Heart left ventricle (tissue), 16 donors: Measurements from ENCODE around the gene MAST1. TPM values are rescaled to one million over a fixed set of nuclear protein-coding genes. Genes with fewer than 3 reads are reported as not detected.
A peak's percentile ranks its signal among the peaks of the same experiment; 100 is the strongest.

Experiments
- ATAC-seq, 4 donors: fragments of 200-7000 bp; cut with Tn5 transposase; one replicate each; pipeline ENCODE4 v1.9.1; 2020 to 2022; ENCODE audit warnings: moderate library complexity in 4 of 4, mild to moderate bottlenecking in 3 of 4, moderate number of reproducible peaks in 1 of 4
- DNase-seq, 5 donors: peaks; one replicate each; pipeline ENCODE4 v3.0.0-alpha.2; 2020
- H3K27ac ChIP-seq, 12 donors: fragments of 200-600 bp; sonication (generic) in 4 of 12; one replicate each; pipeline versions ENCODE4 v1.5.0 to v1.8.0; 2016 to 2022; ENCODE audit warnings: mild to moderate bottlenecking in 2 of 12
- H3K27me3 ChIP-seq, 9 donors: fragments of 200-600 bp; sonication (generic) in 2 of 9; one replicate each; pipeline versions ENCODE4 v1.5.1 to v1.8.0; 2016 to 2022; ENCODE audit warnings: mild to moderate bottlenecking in 3 of 9
- H3K36me3 ChIP-seq, 9 donors: fragments of 200-600 bp; sonication (generic) in 2 of 9; one replicate each; pipeline versions ENCODE4 v1.5.0 to v1.8.0; 2018 to 2022; ENCODE audit warnings: mild to moderate bottlenecking in 2 of 9
- H3K4me1 ChIP-seq, 12 donors: fragments of 200-600 bp; sonication (generic) in 4 of 12; one replicate each; pipeline versions ENCODE4 v1.5.0 to v1.8.0; 2016 to 2022; ENCODE audit warnings: mild to moderate bottlenecking in 3 of 12
- H3K4me3 ChIP-seq, 12 donors: fragments of 200-600 bp; sonication (generic) in 4 of 12; one replicate each; pipeline versions ENCODE4 v1.5.0 to v1.8.0; 2017 to 2022; ENCODE audit warnings: mild to moderate bottlenecking in 9 of 12, moderate library complexity in 4 of 12
- H3K9me3 ChIP-seq, 12 donors: fragments of 200-600 bp; sonication (generic) in 4 of 12; one replicate each; pipeline versions ENCODE4 v1.5.0 to v1.8.0; 2016 to 2022; ENCODE audit warnings: mild to moderate bottlenecking in 1 of 12
- CTCF ChIP-seq, 12 donors: fragments of 200-600 bp; sonication (generic) in 4 of 12; IDR thresholded peaks; one replicate each; pipeline versions ENCODE4 v1.5.0 to v1.8.0; 2018 to 2022; ENCODE audit warnings: antibody characterized with exemption in 12 of 12, mild to moderate bottlenecking in 5 of 12
- POLR2A ChIP-seq, 2 donors: fragments of 450-650 bp; IDR thresholded peaks; one replicate each; pipeline ENCODE4 v1.6.1; 2017; ENCODE audit warnings: antibody characterized with exemption in 2 of 2, mild to moderate bottlenecking in 2 of 2, moderate library complexity in 2 of 2
- WGBS, 4 donors: extraction: QIAGEN DNeasy Blood & Tissue Kit in 2 of 4; methylation state at CpG; one replicate each; pipeline versions ENCODE4 v1.1.5 to v1.1.7; 2013 to 2018; 5-methylcytosine and 5-hydroxymethylcytosine counted together
- intact Hi-C, 10 donors: fragments of 100-400 bp; cut with DNase I; formaldehyde crosslinking; loops; one replicate each; pipeline versions ENCODE4 v1.11.1 to v1.14.2; 2022
- polyA plus RNA-seq, 2 donors: library from polyadenylated mRNA; stranded (reverse); fragments of 200-250 nt; gene quantifications; one replicate each; pipeline ENCODE4 v1.2.3, GENCODE V29; 2013
- total RNA-seq, 9 donors: library from RNA; depleted of rRNA in 2 of 9; stranded (reverse); fragments of >200 nt in 2 of 9; fragmentation: NEBNext Ultra II Directional in 3 of 9; extraction: Animal tissue kit (Norgen Biotek cat#: 25700) in 3 of 9; gene quantifications; one replicate each; pipeline versions ENCODE4 v1.1.0 to v1.2.4, GENCODE V29; 2016 to 2023
- donor health status: ischemic (EF 13 %, LVEDD 7.1; RV severe dilation, severe dysfunction).
- donor health status: healthy with polysubstance abuse.
- donor health status: DM: no; HTN: yes; CAD: no.
- donor health status: DM: no; HTN: no; CAD: no.
- donor health status: ischemic (EF 25% LVEDD 6.9; RV normal size, moderate dysfunction).
- donor health status: ischemic (EF 25% LVEDD 5.7; RV mildly dilated, moderate dysfunction).
- donor health status: healthy.
- donor health status: DM: yes; HTN: yes; CAD: no.
- donor health status: ischemic (EF 35%, LVEDD 5.7; RV mildly dilated, moderate dysfunction).
- donor health status: nonischemic (EF 11% LVEDD 7.7; RV severe dilation, severe dysfunction).
- donor health status: DM: yes; HTN: yes; CAD: no.
- donor health status: PGD.
- donor health status: ischemic (EF 29% LVEDD 5.4; RV normal size, mild dysfunction).
- donor health status: nonischemic (EF 23%, LVEDD 6.1; RV moderate dilation, normal function).

Gene MAST1
- total and polyA plus RNA-seq, 11 donors: 0.15 to 1.7 (median 0.31) TPM; not detected in 3

- no peak for TF ChIP-seq POLR2A (IDR thresholded peaks at IDR 0.05)
- TF ChIP-seq CTCF (IDR thresholded peaks at IDR 0.05): no peak
- Histone ChIP-seq H3K4me1 (peaks cover 0 to 22% (median 7%) of the 10 kb centered on the region in 12 donors), H3K27ac (no peak overlapping the region), H3K36me3 (peaks cover 0 to 17% (median 3%) of the 10 kb centered on the region in 9 donors), H3K9me3 (no peaks in the 10 kb centered on the region), H3K27me3 (peaks cover 0 to 20% (median 6%) of the 10 kb centered on the region in 9 donors), H3K4me3 (no peak overlapping the region)
- intact Hi-C loops: no loop called here
- ATAC-seq (no peak), DNase-seq (no peak)
- WGBS, 4 donors: 64 to 79% (median 75%) methylated on average over 3 of the region's 3 CpGs
These were observed 33.4 kb downstream of the MAST1 start for GRCh38 chr19:12871681-12872080.

GRCh38 chr19:12872255-12872654 lies 33.9 kb downstream of the MAST1 start:
- ATAC-seq (no peak), DNase-seq (no peak)
- no peak for TF ChIP-seq CTCF (IDR thresholded peaks at IDR 0.05)
- TF ChIP-seq POLR2A (IDR thresholded peaks at IDR 0.05): no peak
- intact Hi-C loops: no loop called here
- Histone ChIP-seq H3K4me1 (peaks cover 0 to 20% (median 6%) of the 10 kb centered on the region in 12 donors), H3K9me3 (no peaks in the 10 kb centered on the region), H3K4me3 (no peak overlapping the region), H3K27ac (no peak overlapping the region), H3K27me3 (peaks cover 0 to 18% (median 6%) of the 10 kb centered on the region in 9 donors), H3K36me3 (peaks cover 0 to 23% (median 8%) of the 10 kb centered on the region in 9 donors)
- 85 to 93% (median 89%) methylated on average over 5 of the region's 5 CpGs for WGBS, 4 donors

GRCh38 chr19:12872941-12873890 lies 34.9 kb downstream of the MAST1 start:
- peak; percentile 46 to 80 (median 74) for ATAC-seq
- intact Hi-C loops: no loop called here
- H3K4me3 ChIP-seq: peak overlapping the region in 9 of 12 donors; percentile 22 to 44 (median 32)

More at GRCh38 chr19:12872941-12873890, 34.9 kb downstream of the MAST1 start:
- WGBS, 4 donors: 28 to 49% (median 33%) methylated on average over 69 to 70 of the region's 70 CpGs
- H3K36me3 ChIP-seq: peaks cover 0 to 33% (median 16%) of the 10 kb centered on the region in 9 donors
- H3K27ac ChIP-seq: no peak overlapping the region
- peak in 3 of 5 donors; percentile 46 to 67 (median 67) for DNase-seq
- no peak for TF ChIP-seq CTCF (IDR thresholded peaks at IDR 0.05)
- TF ChIP-seq POLR2A (IDR thresholded peaks at IDR 0.05): no peak
- H3K27me3 ChIP-seq: peaks cover 0 to 9% (median 0%) of the 10 kb centered on the region in 9 donors
- H3K4me1 ChIP-seq: peaks cover 0 to 14% (median 3%) of the 10 kb centered on the region in 12 donors
- no peaks in the 10 kb centered on the region for H3K9me3 ChIP-seq
